K562 (cell line): Measurements from ENCODE around the gene DHTKD1. TPM values are rescaled to one million over a fixed set of nuclear protein-coding genes. Genes with fewer than 3 reads are reported as not detected.

Source experiments
- CLOCK ChIP-seq: fragments of 250-450 bp; sonication (Bioruptor Pico); IDR thresholded peaks from 2 replicates; pipeline ENCODE4 v1.4.0; 2020; ENCODE audit warnings: mild to moderate bottlenecking, moderate library complexity, borderline replicate concordance
- DLX4 ChIP-seq: fragments of 250-450 bp; sonication (Bioruptor Pico); IDR thresholded peaks from 2 replicates; pipeline ENCODE4 v1.6.1; 2021; ENCODE audit warnings: mild to moderate bottlenecking
- ESRRB ChIP-seq: fragments of 250-450 bp; sonication (Bioruptor Pico); IDR thresholded peaks from 2 replicates; pipeline ENCODE4 v1.5.0; 2020; ENCODE audit warnings: mild to moderate bottlenecking, moderate library complexity, borderline replicate concordance
- FOS ChIP-seq: IDR thresholded peaks from 3 replicates; pipeline ENCODE4 v1.6.1; 2011; ENCODE audit not compliant: insufficient read length; ENCODE audit errors: extremely low read depth
- HNRNPUL1 ChIP-seq: fragments of 200-400 bp; formaldehyde crosslinking; IDR thresholded peaks from 2 replicates; pipeline ENCODE4 v1.6.1; 2017; ENCODE audit warnings: low read length
- KHSRP ChIP-seq: fragments of 450-650 bp; IDR thresholded peaks from 2 replicates; pipeline ENCODE4 v1.6.1; 2017
- L3MBTL2 ChIP-seq: fragments of 450-650 bp; IDR thresholded peaks from 2 replicates; pipeline ENCODE4 v1.6.1; 2016; ENCODE audit warnings: mild to moderate bottlenecking, moderate library complexity
- PCBP2 ChIP-seq: fragments of 200-400 bp; formaldehyde crosslinking; IDR thresholded peaks from 2 replicates; pipeline ENCODE4 v1.6.1; 2018; ENCODE audit warnings: low read length, low read depth, mild to moderate bottlenecking, moderate library complexity; ENCODE audit not compliant: poor library complexity, severe bottlenecking
- SMARCA5 ChIP-seq: fragments of 450-650 bp; IDR thresholded peaks from 2 replicates; pipeline ENCODE4 v1.6.1; 2016
- SP2 ChIP-seq: IDR thresholded peaks from 2 replicates; pipeline ENCODE4 v1.6.1; 2011; ENCODE audit warnings: mild to moderate bottlenecking, low read depth, low read length, moderate library complexity; ENCODE audit not compliant: poor library complexity, severe bottlenecking; ENCODE audit errors: extremely low read depth
- SPI1 ChIP-seq: IDR thresholded peaks from 2 replicates; pipeline ENCODE4 v1.6.1; 2011; ENCODE audit warnings: low read depth, low read length, control low read depth, borderline replicate concordance
- SRSF7 ChIP-seq: fragments of 200-400 bp; formaldehyde crosslinking; optimal IDR thresholded peaks from 2 replicates; pipeline ENCODE3; 2017; ENCODE audit warnings: mild to moderate bottlenecking, low read depth, low read length
- ZKSCAN1 ChIP-seq: fragments of 150-350 bp; IDR thresholded peaks from 2 replicates; pipeline ENCODE4 v1.6.1; 2016; ENCODE audit warnings: low read depth, low read length
- ZNF134 ChIP-seq: fragments of 250-450 bp; sonication (Bioruptor Pico); conservative IDR thresholded peaks from 2 replicates; pipeline ENCODE4 v1.4.0; 2020
- ZNF24 ChIP-seq: fragments of 450-650 bp; IDR thresholded peaks from 2 replicates; pipeline ENCODE4 v1.6.1; 2016
- polyA plus RNA-seq, 8 experiments: library from polyadenylated mRNA; depleted of rRNA in 4 of 8; stranded (reverse) in 5 of 8; unstranded in 3 of 8; fragments of >200 nt; fragmentation: Nextera tagmentation in 2 of 8; fragmentation: Illumina TruSeq in 1 of 8; extraction: Ambion mirVana in 2 of 8; extraction: Trizol in 1 of 8; gene quantifications; 2 replicates each; pipeline versions ENCODE4 v1.2.1 to v1.2.3, GENCODE V29; 2011 to 2014; ENCODE audit warnings: inconsistent platforms in 1 of 8, missing spikeins in 1 of 8
- total RNA-seq, 7 experiments: library from RNA; depleted of rRNA in 6 of 7; stranded (reverse); fragments of >200 nt in 6 of 7; fragmentation: Illumina TruSeq in 2 of 7; extraction: Trizol in 2 of 7; gene quantifications; 2 replicates each; pipeline versions ENCODE4 v1.2.1 to v1.2.3, GENCODE V29; 2011 to 2021; ENCODE audit warnings: low replicate concordance in 1 of 7
- TF ChIP-seq, protein P1 (sequence below): fragments of 450-650 bp; IDR thresholded peaks from one replicate; pipeline ENCODE4 v1.6.1; 2018; ENCODE audit warnings: mild to moderate bottlenecking, moderate library complexity; ENCODE audit not compliant: partially characterized antibody
- TF ChIP-seq, protein P2 (sequence below): fragments of 450-650 bp; formaldehyde crosslinking; IDR thresholded peaks from 2 replicates; pipeline ENCODE4 v1.4.0; 2022; ENCODE audit warnings: missing genetic modification characterization
- TF ChIP-seq, protein P3 (sequence below), 2 experiments: fragments of 450-650 bp in 1 of 2; IDR thresholded peaks; 2 replicates each; pipeline ENCODE4 v1.6.1; 2011 to 2017; ENCODE audit warnings: low read depth in 2 of 2, antibody characterized with exemption in 1 of 2, borderline replicate concordance in 1 of 2, low read length in 1 of 2, mild to moderate bottlenecking in 1 of 2, mixed read lengths in 1 of 2; ENCODE audit not compliant: control insufficient read depth in 1 of 2

Gene DHTKD1
- total and polyA plus RNA-seq, 9 of the 15 experiments (the other 6 are each of a cell fraction or from before 2014, with no cell fraction given) = 3.1 to 19.7 (median 6.8) TPM

DNA sequence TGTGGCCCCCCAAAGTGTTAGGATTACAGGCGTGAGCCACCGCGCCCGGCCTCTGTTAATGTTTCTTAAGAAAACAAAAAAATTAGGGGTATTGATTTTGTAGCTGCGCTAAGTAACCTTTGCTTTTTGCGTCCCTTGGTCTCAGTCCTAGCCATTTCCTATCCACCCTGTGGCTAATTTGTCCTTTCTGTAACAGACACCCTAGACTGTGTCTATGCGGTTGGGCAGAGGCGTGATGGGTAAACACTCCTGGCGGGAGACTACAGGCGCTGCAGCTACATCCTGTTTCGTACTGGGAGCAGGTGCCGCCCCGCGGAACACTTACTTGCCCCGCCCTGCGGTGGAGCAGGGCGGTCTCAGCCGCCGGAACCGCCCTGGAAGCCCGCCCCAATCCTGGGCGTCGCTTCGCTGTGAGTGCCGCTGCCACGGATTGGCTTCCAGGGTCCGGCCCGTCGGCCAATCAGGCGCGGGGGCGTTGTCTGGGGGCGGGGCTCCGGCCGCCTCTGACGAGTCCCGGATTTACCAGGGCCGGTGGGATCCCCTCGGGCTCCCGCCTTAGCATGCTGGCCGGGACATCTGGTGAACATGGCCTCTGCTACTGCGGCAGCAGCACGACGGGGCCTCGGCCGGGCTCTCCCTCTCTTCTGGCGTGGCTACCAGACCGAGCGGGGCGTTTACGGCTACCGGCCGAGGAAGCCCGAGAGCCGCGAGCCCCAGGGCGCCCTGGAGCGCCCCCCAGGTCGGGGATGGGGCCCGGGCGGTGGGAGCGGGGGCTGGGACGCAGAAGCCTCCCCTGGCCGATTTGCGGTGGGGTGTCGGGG, at the start of gene DHTKD1 (continued):
- TF ChIP-seq, protein P1, sequence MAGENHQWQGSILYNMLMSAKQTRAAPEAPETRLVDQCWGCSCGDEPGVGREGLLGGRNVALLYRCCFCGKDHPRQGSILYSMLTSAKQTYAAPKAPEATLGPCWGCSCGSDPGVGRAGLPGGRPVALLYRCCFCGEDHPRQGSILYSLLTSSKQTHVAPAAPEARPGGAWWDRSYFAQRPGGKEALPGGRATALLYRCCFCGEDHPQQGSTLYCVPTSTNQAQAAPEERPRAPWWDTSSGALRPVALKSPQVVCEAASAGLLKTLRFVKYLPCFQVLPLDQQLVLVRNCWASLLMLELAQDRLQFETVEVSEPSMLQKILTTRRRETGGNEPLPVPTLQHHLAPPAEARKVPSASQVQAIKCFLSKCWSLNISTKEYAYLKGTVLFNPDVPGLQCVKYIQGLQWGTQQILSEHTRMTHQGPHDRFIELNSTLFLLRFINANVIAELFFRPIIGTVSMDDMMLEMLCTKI = no peak
- TF ChIP-seq ZKSCAN1 = 0 out of 2 replicates have a peak, but pooled peaks have one; percentile 27
- peak; percentile 83 for TF ChIP-seq FOS
- no peak for TF ChIP-seq ZNF134 (CRISPR knock-in tag)
- TF ChIP-seq, protein P2, sequence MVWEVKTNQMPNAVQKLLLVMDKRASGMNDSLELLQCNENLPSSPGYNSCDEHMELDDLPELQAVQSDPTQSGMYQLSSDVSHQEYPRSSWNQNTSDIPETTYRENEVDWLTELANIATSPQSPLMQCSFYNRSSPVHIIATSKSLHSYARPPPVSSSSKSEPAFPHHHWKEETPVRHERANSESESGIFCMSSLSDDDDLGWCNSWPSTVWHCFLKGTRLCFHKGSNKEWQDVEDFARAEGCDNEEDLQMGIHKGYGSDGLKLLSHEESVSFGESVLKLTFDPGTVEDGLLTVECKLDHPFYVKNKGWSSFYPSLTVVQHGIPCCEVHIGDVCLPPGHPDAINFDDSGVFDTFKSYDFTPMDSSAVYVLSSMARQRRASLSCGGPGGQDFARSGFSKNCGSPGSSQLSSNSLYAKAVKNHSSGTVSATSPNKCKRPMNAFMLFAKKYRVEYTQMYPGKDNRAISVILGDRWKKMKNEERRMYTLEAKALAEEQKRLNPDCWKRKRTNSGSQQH (CRISPR knock-in tag) = no peak
- peak; percentile 84 for TF ChIP-seq L3MBTL2
- TF ChIP-seq DLX4 = no peak
- no peak for TF ChIP-seq PCBP2
- no peak for TF ChIP-seq CLOCK (CRISPR knock-in tag)
- TF ChIP-seq HNRNPUL1 = no peak
- TF ChIP-seq SP2 = peak; percentile 44
- TF ChIP-seq SPI1 = no peak
- TF ChIP-seq KHSRP = no peak
- no peak for TF ChIP-seq ZNF24
- no peak for TF ChIP-seq SMARCA5
- no peak for TF ChIP-seq SRSF7
- no peak for TF ChIP-seq ESRRB (CRISPR knock-in tag)
- TF ChIP-seq, protein P3, sequence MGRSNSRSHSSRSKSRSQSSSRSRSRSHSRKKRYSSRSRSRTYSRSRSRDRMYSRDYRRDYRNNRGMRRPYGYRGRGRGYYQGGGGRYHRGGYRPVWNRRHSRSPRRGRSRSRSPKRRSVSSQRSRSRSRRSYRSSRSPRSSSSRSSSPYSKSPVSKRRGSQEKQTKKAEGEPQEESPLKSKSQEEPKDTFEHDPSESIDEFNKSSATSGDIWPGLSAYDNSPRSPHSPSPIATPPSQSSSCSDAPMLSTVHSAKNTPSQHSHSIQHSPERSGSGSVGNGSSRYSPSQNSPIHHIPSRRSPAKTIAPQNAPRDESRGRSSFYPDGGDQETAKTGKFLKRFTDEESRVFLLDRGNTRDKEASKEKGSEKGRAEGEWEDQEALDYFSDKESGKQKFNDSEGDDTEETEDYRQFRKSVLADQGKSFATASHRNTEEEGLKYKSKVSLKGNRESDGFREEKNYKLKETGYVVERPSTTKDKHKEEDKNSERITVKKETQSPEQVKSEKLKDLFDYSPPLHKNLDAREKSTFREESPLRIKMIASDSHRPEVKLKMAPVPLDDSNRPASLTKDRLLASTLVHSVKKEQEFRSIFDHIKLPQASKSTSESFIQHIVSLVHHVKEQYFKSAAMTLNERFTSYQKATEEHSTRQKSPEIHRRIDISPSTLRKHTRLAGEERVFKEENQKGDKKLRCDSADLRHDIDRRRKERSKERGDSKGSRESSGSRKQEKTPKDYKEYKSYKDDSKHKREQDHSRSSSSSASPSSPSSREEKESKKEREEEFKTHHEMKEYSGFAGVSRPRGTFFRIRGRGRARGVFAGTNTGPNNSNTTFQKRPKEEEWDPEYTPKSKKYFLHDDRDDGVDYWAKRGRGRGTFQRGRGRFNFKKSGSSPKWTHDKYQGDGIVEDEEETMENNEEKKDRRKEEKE (IDR thresholded peaks at IDR 0.05; ENCODE audit: borderline replicate concordance in 1 of 2, control insufficient read depth in 1 of 2, low read depth in 2 of 2, low read length in 1 of 2) = 0 out of 4 replicates have a peak, but pooled peaks of 1 of the 2 experiments have one; percentile 13
